ENCODE measurements around the gene ACAP1.
A peak's percentile ranks its signal among the peaks of the same experiment; 100 is the strongest.

Gene ACAP1

DNA sequence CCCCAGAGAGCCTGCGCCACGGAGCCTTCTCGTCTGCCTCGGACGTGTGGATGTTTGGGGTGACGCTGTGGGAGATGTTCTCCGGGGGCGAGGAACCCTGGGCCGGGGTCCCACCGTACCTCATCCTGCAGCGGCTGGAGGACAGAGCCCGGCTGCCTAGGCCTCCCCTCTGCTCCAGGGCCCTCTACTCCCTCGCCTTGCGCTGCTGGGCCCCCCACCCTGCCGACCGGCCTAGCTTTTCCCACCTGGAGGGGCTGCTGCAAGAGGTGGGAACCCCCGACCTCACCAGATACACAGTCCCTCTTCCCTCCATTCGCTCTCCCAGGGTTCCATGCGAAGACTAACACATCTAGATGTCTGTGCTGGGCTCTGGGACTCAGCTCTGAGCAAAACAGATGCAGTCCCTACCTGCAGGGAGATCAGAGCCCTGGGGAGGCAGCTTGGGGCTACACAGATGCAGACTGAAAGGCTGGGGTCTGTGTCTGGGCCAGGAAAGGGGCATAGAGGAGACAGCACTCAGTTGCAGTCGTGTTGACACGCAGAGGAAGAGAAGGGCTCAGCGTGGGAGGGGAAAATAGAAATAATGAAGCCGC, 48.3 kb downstream of the ACAP1 start:
- no peak for DNase-seq (ENCODE audit: low read depth, low spot score)

GRCh38 chr17:7388856-7389255, 52.5 kb downstream of the ACAP1 start:
- DNase-seq (ENCODE audit: low read depth, low spot score) = no peak

- no peak for DNase-seq (ENCODE audit: low read depth, low spot score)
These were observed 53.9 kb downstream of the ACAP1 start for GRCh38 chr17:7389924-7390910.

- no peak for DNase-seq (ENCODE audit: low read depth, low spot score)
These were observed 55.0 kb downstream of the ACAP1 start for GRCh38 chr17:7391307-7391706.

DNA sequence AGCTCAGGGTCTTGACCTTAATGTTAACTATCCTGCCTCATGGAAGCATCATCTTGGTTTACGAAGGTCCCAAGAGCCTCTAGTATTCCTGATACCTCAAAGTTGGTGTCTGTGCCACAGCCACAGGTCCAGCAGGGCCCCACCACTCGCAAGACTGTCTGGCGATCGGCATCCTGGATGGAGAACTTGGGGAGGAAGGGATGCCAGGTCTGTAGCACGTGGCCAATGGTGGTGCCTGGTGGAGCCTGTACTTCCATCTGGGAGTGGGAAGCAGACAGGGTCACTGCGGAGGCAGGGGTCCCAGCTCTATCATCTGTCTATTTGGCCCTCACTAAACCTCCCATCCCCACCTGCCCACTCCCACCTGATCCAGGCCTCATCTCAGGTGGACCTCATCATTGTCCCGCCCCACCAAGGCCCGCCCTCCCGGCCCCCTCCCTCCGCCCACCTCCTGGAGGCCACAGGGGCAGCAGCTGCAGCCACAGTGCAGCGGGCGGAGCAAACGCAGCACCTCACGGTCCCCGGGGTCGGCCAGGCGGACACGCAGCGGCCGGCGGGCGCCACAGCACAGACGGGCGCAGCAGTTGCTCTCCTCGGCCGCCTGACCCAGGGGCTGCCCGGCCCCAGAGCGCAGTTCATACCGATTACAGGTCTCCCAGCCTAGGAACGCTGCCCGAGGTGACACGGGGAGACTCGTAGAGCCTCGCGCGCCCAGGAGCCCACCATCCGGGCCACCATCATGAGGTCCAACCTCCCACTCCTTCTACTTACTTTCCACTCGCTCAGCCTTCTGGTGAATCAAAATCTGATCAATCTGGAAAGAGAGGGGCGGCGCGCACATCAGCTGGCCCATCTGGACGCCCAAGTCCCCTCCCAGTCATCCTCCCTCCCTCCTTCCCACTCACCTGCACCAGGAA, 56.6 kb downstream of the ACAP1 start:
- no peak for DNase-seq (ENCODE audit: low read depth, low spot score)

GRCh38 chr17:7393613-7394451, 57.5 kb downstream of the ACAP1 start:
- DNase-seq (ENCODE audit: low read depth, low spot score) = no peak

GRCh38 chr17:7394452-7395191, 58.3 kb downstream of the ACAP1 start, which contains the start of gene PLSCR3:
PLSCR3 (minus strand) TSS chr17:7394525; CDS start chr17:7394110, 415 bp downstream.
- peak; percentile 67 for DNase-seq (ENCODE audit: low read depth, low spot score)

- DNase-seq (ENCODE audit: low read depth, low spot score) = no peak
These were observed 59.8 kb downstream of the ACAP1 start for GRCh38 chr17:7396147-7396546.

GRCh38 chr17:7398612-7399011, 62.3 kb downstream of the ACAP1 start:
- DNase-seq (ENCODE audit: low read depth, low spot score) = no peak
